ENCODE measurements around the gene ZBTB24. TPM values are rescaled to one million over a fixed set of nuclear protein-coding genes. Genes with fewer than 3 reads are reported as not detected.
"Not testable (repeated sequence)": the region's sequence is repeated elsewhere in the genome, so short reads cannot be mapped to it uniquely, and the experiment has no call there.

ZBTB24 gene
- total RNA-seq, 4 donors from 2014 or later = 4.7 to 9.8 (median 6.9) TPM

DNA sequence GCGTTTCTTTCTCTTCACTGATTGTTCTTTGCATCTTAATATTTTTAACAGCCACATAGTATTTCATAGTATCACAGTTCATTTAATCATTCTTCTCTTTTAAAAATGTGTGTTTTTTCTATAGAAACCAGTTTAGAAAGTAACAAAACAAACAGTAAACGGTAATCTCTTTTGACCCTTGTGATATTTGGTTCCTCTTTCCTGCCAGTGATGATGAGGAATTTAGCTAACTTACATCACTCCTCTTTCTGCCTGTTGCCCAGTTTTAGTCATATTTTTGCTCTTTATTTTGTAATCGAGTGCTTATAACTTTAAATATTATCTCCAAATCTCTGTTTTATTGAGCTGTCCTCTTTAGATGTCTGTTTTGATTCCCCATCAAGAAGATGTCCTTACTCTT, 38.1 kb upstream of the ZBTB24 start:
- ATAC-seq (ENCODE audit: low FRiP score) (no peak), DNase-seq (ENCODE audit: low spot score) (no peak)
- no peak for TF ChIP-seq CTCF (IDR thresholded peaks at IDR 0.05)

DNA sequence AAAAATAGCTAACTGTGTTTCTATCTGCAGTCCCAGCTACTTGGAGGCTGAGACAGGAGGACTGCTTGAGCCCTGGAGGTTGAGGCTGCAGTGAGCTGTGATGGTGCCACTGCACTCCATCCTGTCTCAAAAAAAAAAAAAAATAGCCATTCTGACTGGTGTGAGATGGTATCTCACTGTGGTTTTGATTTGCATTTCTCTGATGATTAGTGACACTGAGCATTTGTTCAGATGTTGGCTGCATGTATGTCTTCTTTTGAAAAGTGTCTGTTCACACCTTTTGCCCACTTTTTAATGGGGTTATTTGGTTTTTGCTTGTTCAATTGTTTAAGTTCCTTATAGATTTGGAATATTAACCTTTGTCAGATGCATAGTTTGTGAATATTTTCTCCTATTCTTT, 36.6 kb upstream of the ZBTB24 start:
- ATAC-seq (ENCODE audit: low FRiP score); DNase-seq (ENCODE audit: low spot score): not testable (repeated sequence)

GRCh38 chr6:109516929-109517328, 33.9 kb upstream of the ZBTB24 start:
- ATAC-seq (ENCODE audit: low FRiP score) (no peak), DNase-seq (ENCODE audit: low spot score) (no peak)
- no peak for TF ChIP-seq CTCF (IDR thresholded peaks at IDR 0.05)

DNA sequence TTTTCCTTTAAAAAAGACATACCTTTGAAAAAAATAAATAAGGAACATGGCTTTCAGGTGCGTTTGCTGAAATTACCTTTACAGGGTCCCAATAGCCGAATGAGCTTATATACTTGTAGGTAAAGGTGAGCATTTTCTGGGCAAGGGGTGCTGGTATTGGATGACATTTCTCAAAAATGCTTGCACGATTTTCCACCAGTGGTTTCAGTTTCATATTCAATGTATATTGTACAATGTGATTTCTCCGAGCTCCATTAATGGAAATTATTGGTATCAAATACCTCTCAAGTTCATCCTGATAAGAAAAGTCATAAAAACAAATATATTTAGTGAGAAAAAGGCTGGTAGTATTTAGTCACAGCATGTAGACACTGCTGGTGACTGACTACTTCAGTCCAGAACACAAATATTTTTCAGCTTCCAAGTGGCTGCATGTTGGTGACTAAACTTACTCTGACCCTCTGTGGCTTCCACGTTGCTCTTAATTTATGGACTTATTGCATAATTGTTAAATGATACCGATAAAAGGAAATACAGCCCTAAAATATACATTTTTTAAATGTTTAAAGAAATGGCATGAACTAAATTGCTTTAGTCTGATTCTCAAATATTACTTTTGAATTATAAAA, 32.9 kb upstream of the ZBTB24 start:
- TF ChIP-seq CTCF (IDR thresholded peaks at IDR 0.05) = no peak
- no peak for DNase-seq (ENCODE audit: low spot score)
- no peak for ATAC-seq (ENCODE audit: low FRiP score)

- ATAC-seq (ENCODE audit: low FRiP score) (no peak), DNase-seq (ENCODE audit: low spot score) (no peak)
- no peak for TF ChIP-seq CTCF (IDR thresholded peaks at IDR 0.05)
Observed at GRCh38 chr6:109514946-109515345, 31.9 kb upstream of the ZBTB24 start.

GRCh38 chr6:109513571-109514071, 30.6 kb upstream of the ZBTB24 start:
- ATAC-seq (ENCODE audit: low FRiP score) (no peak), DNase-seq (ENCODE audit: low spot score) (no peak)
- no peak for TF ChIP-seq CTCF (IDR thresholded peaks at IDR 0.05)

DNA sequence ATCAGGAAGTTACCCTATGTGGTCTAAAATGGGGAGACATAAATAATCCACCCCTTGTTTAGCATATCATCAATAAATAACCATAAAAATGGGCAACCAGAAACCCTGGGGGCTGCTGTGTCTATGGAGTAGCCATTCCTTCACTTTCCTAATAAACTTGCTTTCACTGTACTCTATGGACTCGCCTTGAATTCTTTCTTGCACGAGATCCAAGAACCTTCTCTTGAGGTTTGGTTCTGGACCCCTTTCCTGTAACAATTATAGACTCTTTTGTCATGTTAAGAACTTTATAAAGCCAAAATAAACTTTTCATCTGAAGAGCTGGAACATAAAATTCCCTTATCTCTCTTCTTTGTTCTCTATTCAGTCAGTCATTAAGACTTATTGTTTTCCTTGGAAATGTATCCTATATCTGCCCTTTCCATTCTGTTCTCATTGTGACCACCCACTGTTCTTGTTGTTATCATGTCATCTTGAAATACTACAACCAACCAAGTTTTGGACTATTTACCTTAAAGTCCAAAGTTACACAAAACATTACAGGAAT, 29.3 kb upstream of the ZBTB24 start:
- TF ChIP-seq CTCF (IDR thresholded peaks at IDR 0.05) = no peak
- no peak for ATAC-seq (ENCODE audit: low FRiP score)
- DNase-seq (ENCODE audit: low spot score) = no peak
